Upper lobe of left lung (tissue), 6 donors: ENCODE data around the gene UBAC2. TPM values are rescaled to one million over a fixed set of nuclear protein-coding genes. Genes with fewer than 3 reads are reported as not detected.

ENCODE experiments used
- ATAC-seq, 2 donors: fragments of 200-7000 bp; cut with Tn5 transposase; one replicate each; pipeline ENCODE4 v1.9.1; 2022; ENCODE audit warnings: mild to moderate bottlenecking in 2 of 2, moderate library complexity in 2 of 2; ENCODE audit not compliant: low FRiP score in 2 of 2
- DNase-seq, 2 donors: peaks; one replicate each; pipeline ENCODE4 v3.0.0-alpha.2; 2019 to 2020
- H3K27ac ChIP-seq, 4 donors: fragments of 200-600 bp; sonication (generic); one replicate each; pipeline ENCODE4 v1.5.1; 2016 to 2019
- H3K27me3 ChIP-seq, 4 donors: fragments of 200-600 bp; sonication (generic); one replicate each; pipeline ENCODE4 v1.5.1; 2017 to 2019
- H3K36me3 ChIP-seq, 4 donors: fragments of 200-600 bp; sonication (generic); one replicate each; pipeline ENCODE4 v1.5.1; 2016 to 2019
- H3K4me1 ChIP-seq, 4 donors: fragments of 200-600 bp; sonication (generic); one replicate each; pipeline ENCODE4 v1.5.1; 2018 to 2019
- H3K4me3 ChIP-seq, 4 donors: fragments of 200-600 bp; sonication (generic); one replicate each; pipeline ENCODE4 v1.5.1; 2017 to 2019; ENCODE audit warnings: mild to moderate bottlenecking in 2 of 4, moderate library complexity in 1 of 4
- H3K9me3 ChIP-seq, 4 donors: fragments of 200-600 bp; sonication (generic); one replicate each; pipeline ENCODE4 v1.5.1; 2018 to 2019
- CTCF ChIP-seq, 6 experiments: fragments of 450-650 bp in 4 of 6; fragments of 200-600 bp in 2 of 6; sonication (generic) in 2 of 6; IDR thresholded peaks; one replicate each; pipeline ENCODE4 v1.5.1; 2016 to 2019; ENCODE audit warnings: antibody characterized with exemption in 6 of 6
- EP300 ChIP-seq, 4 donors: sonication (generic); formaldehyde crosslinking; IDR thresholded peaks; one replicate each; pipeline ENCODE4 v1.5.1; 2017; ENCODE audit warnings: antibody characterized with exemption in 4 of 4, control low read depth in 2 of 4
- POLR2A ChIP-seq, 4 donors: fragments of 450-650 bp; IDR thresholded peaks; one replicate each; pipeline ENCODE4 v1.5.1; 2016 to 2017; ENCODE audit warnings: antibody characterized with exemption in 4 of 4, mild to moderate bottlenecking in 2 of 4
- POLR2AphosphoS5 ChIP-seq, 2 donors: sonication (generic); formaldehyde crosslinking; IDR thresholded peaks; one replicate each; pipeline ENCODE4 v1.5.1; 2017; ENCODE audit warnings: antibody characterized with exemption in 2 of 2
- WGBS, 2 donors: methylation state at CpG; one replicate each; pipeline ENCODE4 v1.1.5; 2017 to 2018; 5-methylcytosine and 5-hydroxymethylcytosine counted together
- total RNA-seq, 6 donors: library from RNA; depleted of rRNA in 4 of 6; stranded (reverse); fragments of >200 nt in 4 of 6; gene quantifications; one replicate each; pipeline versions ENCODE4 v1.1.0 to v1.2.1, GENCODE V29; 2016 to 2021
- donor health status: DM: no; HTN: no; CAD: no; lungs with moderate emphysema.
- donor health status: DM: no; HTN: yes; CAD: no; lungs with severe emphysema.

UBAC2 gene
- total RNA-seq, 6 donors from 2014 or later, result 29.3 to 55.5 (median 47.7) TPM

GRCh38 chr13:99265162-99265800 is 64.6 kb downstream of the UBAC2 start:
- peaks cover 0 to 4% (median 4%) of the 10 kb centered on the region in 4 donors for H3K4me1 ChIP-seq
- H3K27ac ChIP-seq, result no peak overlapping the region
- WGBS, 2 donors, result 79% methylated on average over 8 of the region's 8 CpGs
- H3K4me3 ChIP-seq, result no peak overlapping the region
- ATAC-seq (no peak), DNase-seq (no peak)
- peaks cover 0 to 4% (median 3%) of the 10 kb centered on the region in 4 donors for H3K36me3 ChIP-seq
- no peaks in the 10 kb centered on the region for H3K27me3 ChIP-seq
- no peak for TF ChIP-seq POLR2A (IDR thresholded peaks at IDR 0.05)
- TF ChIP-seq POLR2AphosphoS5 (IDR thresholded peaks at IDR 0.05), result no peak
- TF ChIP-seq CTCF (IDR thresholded peaks at IDR 0.05), result no peak
- TF ChIP-seq EP300 (IDR thresholded peaks at IDR 0.05), result no peak
- no peaks in the 10 kb centered on the region for H3K9me3 ChIP-seq

- H3K27me3 ChIP-seq, result no peaks in the 10 kb centered on the region
- no peaks in the 10 kb centered on the region for H3K9me3 ChIP-seq
- DNase-seq (no peak), ATAC-seq (peak in 1 of 2 donors; percentile 68)
- H3K36me3 ChIP-seq, result peaks cover 0 to 4% (median 3%) of the 10 kb centered on the region in 4 donors
- no peak overlapping the region for H3K4me3 ChIP-seq
- no peak overlapping the region for H3K27ac ChIP-seq
- WGBS, 2 donors, result 28 to 42% methylated on average over 3 of the region's 3 CpGs
- TF ChIP-seq POLR2AphosphoS5 (IDR thresholded peaks at IDR 0.05) (no peak), CTCF (IDR thresholded peaks at IDR 0.05) (peak in 5 of 6 experiments; percentile 47 to 65 (median 61))
- H3K4me1 ChIP-seq, result peaks cover 0 to 4% (median 4%) of the 10 kb centered on the region in 4 donors
Measured at GRCh38 chr13:99265821-99266426, 65.3 kb downstream of the UBAC2 start.

GRCh38 chr13:99266827-99267226 is 66.2 kb downstream of the UBAC2 start:
- ATAC-seq, result no peak
- Histone ChIP-seq H3K4me1 (peaks cover 0 to 4% (median 4%) of the 10 kb centered on the region in 4 donors), H3K36me3 (peaks cover 0 to 4% (median 3%) of the 10 kb centered on the region in 4 donors), H3K9me3 (no peaks in the 10 kb centered on the region), H3K4me3 (no peak overlapping the region), H3K27ac (no peak overlapping the region), H3K27me3 (no peaks in the 10 kb centered on the region)
- WGBS, 2 donors, result 87 to 95% methylated on average over 6 of the region's 6 CpGs
- no peak for DNase-seq
- TF ChIP-seq EP300 (IDR thresholded peaks at IDR 0.05), result no peak
- TF ChIP-seq CTCF (IDR thresholded peaks at IDR 0.05), result no peak
- no peak for TF ChIP-seq POLR2A (IDR thresholded peaks at IDR 0.05)
- no peak for TF ChIP-seq POLR2AphosphoS5 (IDR thresholded peaks at IDR 0.05)

GRCh38 chr13:99267927-99268326 is 67.3 kb downstream of the UBAC2 start:
- Histone ChIP-seq H3K27ac (no peak overlapping the region), H3K4me3 (no peak overlapping the region), H3K4me1 (peaks cover 0 to 4% (median 4%) of the 10 kb centered on the region in 4 donors), H3K9me3 (peaks cover 0 to 5% (median 4%) of the 10 kb centered on the region in 4 donors), H3K27me3 (no peaks in the 10 kb centered on the region), H3K36me3 (peaks cover 0 to 4% (median 3%) of the 10 kb centered on the region in 4 donors)
- DNase-seq (no peak), ATAC-seq (no peak)
- 100% methylated on average over 4 of the region's 4 CpGs; no CpG with 5 or more reads in 1 of the 2 donors for WGBS, 2 donors
- TF ChIP-seq POLR2A (IDR thresholded peaks at IDR 0.05) (no peak), POLR2AphosphoS5 (IDR thresholded peaks at IDR 0.05) (no peak)

GRCh38 chr13:99268822-99269221 is 68.2 kb downstream of the UBAC2 start:
- TF ChIP-seq POLR2A (IDR thresholded peaks at IDR 0.05), result no peak
- no peak for TF ChIP-seq POLR2AphosphoS5 (IDR thresholded peaks at IDR 0.05)
- no peak for TF ChIP-seq CTCF (IDR thresholded peaks at IDR 0.05)
- no peak for TF ChIP-seq EP300 (IDR thresholded peaks at IDR 0.05)
- ATAC-seq, result no peak
- no peak overlapping the region for H3K4me3 ChIP-seq

More at GRCh38 chr13:99268822-99269221, 68.2 kb downstream of the UBAC2 start:
- H3K9me3 ChIP-seq, result peaks cover 0 to 5% (median 4%) of the 10 kb centered on the region in 4 donors
- H3K27me3 ChIP-seq, result no peaks in the 10 kb centered on the region
- DNase-seq, result no peak
- no peak overlapping the region for H3K27ac ChIP-seq
- H3K36me3 ChIP-seq, result peaks cover 0 to 4% (median 3%) of the 10 kb centered on the region in 4 donors
- WGBS, 2 donors, result 96% methylated on average over 3 of the region's 3 CpGs
- H3K4me1 ChIP-seq, result peaks cover 0 to 4% (median 4%) of the 10 kb centered on the region in 4 donors
